Islet precursor cell (in vitro differentiated cells): ENCODE measurements around the gene CYP2B6.
"Not testable (repeated sequence)": the region's sequence is repeated elsewhere in the genome, so short reads cannot be mapped to it uniquely, and the experiment has no call there.

ENCODE experiments used
- DNase-seq: peaks from one replicate; pipeline ENCODE4 v3.0.0-alpha.2; 2018

Gene CYP2B6

DNA sequence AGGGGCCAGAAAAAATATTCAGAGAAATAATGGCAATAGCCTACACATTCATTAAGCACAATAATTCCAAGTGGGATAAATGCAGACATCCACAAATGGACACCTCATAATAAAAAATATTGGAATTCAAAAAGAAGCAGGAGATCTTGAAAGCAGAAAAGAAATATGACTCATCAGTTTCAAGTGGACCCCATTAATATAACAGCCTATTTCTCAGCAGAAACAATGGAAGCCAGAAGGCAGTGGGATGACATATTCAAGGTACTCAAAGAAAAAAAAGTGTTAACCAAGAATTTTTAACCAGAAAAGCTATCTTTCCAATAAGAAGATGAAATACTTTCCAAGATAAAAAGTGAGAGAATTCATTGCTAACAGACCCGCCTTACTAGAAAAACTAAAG lies 48.7 kb downstream of the CYP2B6 start:
- no peak for DNase-seq

DNA sequence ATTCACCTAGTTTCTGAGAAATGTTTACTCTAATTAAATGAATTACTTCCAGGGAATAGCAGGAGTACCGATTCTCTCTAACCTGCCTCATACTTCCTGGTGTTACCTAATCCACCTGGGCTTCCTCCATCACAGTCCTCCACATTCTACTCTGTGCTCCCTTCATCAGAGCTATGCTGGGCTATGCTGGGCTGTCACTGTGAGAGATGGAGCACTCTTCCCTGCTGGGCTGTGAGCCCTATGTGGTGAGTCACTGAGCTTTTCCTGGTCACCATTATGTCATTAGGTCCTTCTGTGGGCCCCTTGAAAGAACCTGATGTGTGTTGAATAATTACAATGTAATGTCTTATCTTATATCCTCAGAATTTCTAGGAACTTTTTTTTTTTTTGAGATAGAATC lies 54.0 kb downstream of the CYP2B6 start:
- not testable (repeated sequence) for DNase-seq

DNA sequence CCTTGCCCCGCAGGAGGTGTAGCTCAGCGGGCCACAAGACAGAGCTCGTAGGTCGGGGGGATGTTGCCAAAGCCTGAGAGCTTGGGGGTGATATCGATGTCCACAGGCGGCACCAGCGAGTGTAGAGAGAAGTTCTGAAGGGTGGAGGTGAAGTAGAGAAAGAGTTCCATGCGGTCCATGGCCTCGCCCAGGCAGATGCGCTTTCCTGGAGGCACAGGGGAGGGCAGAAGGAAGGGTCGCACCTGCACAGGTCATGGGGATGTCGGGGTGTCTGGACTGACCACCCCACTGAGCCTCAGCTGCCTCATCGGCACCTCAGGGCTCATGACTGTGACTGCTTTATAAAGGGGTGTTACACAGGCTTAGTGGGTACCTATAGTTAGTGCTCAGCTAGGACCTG lies 59.3 kb downstream of the CYP2B6 start:
- no peak for DNase-seq

- not testable (repeated sequence) for DNase-seq
Observed at GRCh38 chr19:41052162-41052561, 61.1 kb downstream of the CYP2B6 start.

DNA sequence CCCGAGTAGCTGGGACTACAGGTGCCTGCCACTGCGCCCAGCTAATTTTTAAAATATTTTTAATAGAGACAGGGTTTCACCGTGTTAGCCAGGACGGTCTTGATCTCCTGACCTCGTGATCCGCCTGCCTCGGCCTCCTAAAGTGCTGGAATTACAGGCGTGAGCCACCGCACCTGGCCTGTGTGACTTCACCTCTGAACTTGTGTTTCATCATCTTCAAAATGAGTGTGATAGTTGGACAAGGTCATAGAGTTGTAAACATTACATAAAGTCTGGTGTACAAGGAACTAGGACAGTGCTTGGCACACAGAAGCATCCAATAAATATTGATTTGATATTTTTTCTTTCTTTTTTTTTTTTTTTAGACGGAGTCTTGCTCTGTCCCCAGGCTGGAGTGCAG lies 62.2 kb downstream of the CYP2B6 start:
- DNase-seq, result not testable (repeated sequence)

DNA sequence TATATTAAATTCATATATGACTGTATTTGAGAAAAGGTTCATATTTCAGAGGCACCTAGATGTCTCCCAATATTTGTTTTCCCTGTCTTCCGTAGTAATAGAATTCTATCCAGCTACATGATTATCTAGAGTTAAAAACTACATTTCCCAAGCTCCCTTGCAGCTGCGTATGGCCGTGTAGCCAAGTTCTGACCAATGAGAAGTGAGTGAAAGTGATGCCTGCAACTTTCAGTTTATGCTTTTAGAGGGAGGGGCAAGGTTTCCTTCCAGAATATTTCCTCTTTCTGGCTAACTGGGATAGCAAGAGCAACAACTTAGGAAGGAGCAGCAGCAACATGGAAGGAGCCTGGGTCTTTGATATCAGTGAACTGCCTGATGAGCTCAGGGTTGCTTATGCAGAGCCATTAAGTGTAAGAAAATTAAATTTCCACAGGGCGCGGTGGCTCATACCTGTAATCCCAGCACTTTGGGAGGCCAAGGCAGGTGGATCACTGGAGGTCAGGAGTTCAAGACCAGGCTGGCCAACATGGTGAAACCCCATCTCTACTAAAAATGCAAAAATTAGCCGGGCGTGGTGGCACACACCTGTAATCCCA lies 74.0 kb downstream of the CYP2B6 start:
- no peak for DNase-seq
